Measurements from ENCODE around the gene ACAA2. TPM values are rescaled to one million over a fixed set of nuclear protein-coding genes. Genes with fewer than 3 reads are reported as not detected.

ACAA2 gene
- total RNA-seq, 1 donor from 2014 or later = 67.9 TPM

GRCh38 chr18:49767111-49768050, 46.0 kb downstream of the ACAA2 start:
- peak; percentile 80 for DNase-seq

- DNase-seq = no peak
These were observed 46.7 kb downstream of the ACAA2 start for GRCh38 chr18:49766646-49767045.

- DNase-seq = no peak
These were observed 49.3 kb downstream of the ACAA2 start for GRCh38 chr18:49764032-49764431.

GRCh38 chr18:49763590-49763989, 49.7 kb downstream of the ACAA2 start:
- DNase-seq = no peak

- DNase-seq = no peak
These were observed 50.9 kb downstream of the ACAA2 start for GRCh38 chr18:49762191-49763077.

- no peak for DNase-seq
These were observed 51.6 kb downstream of the ACAA2 start for GRCh38 chr18:49761771-49762170.

GRCh38 chr18:49758263-49758610, 55.1 kb downstream of the ACAA2 start:
- no peak for DNase-seq

GRCh38 chr18:49757513-49758262, 55.6 kb downstream of the ACAA2 start:
- no peak for DNase-seq

- DNase-seq = no peak
These were observed 56.5 kb downstream of the ACAA2 start for GRCh38 chr18:49756671-49757362.

- no peak for DNase-seq
These were observed 57.2 kb downstream of the ACAA2 start for GRCh38 chr18:49756135-49756534.

- no peak for DNase-seq
These were observed 57.8 kb downstream of the ACAA2 start for GRCh38 chr18:49755489-49755888.

GRCh38 chr18:49754866-49755265, 58.5 kb downstream of the ACAA2 start:
- no peak for DNase-seq

GRCh38 chr18:49753643-49754042, 59.7 kb downstream of the ACAA2 start:
- DNase-seq = no peak

- DNase-seq = no peak
These were observed 61.3 kb downstream of the ACAA2 start for GRCh38 chr18:49752095-49752457.

- no peak for DNase-seq
These were observed 61.8 kb downstream of the ACAA2 start for GRCh38 chr18:49751427-49752094.

- DNase-seq = no peak
These were observed 63.8 kb downstream of the ACAA2 start for GRCh38 chr18:49749563-49749962.

GRCh38 chr18:49747876-49748275, 65.5 kb downstream of the ACAA2 start:
- no peak for DNase-seq

GRCh38 chr18:49745045-49746014, 68.0 kb downstream of the ACAA2 start:
- no peak for DNase-seq

GRCh38 chr18:49744376-49745008, 68.8 kb downstream of the ACAA2 start:
- peak; percentile 26 for DNase-seq
